ENCODE measurements around the gene JUN. TPM values are rescaled to one million over a fixed set of nuclear protein-coding genes. Genes with fewer than 3 reads are reported as not detected.
A peak's percentile ranks its signal among the peaks of the same experiment; 100 is the strongest.

Gene JUN
- total and polyA plus RNA-seq, 4 donors: 31.3 to 275 (median 108) TPM

DNA sequence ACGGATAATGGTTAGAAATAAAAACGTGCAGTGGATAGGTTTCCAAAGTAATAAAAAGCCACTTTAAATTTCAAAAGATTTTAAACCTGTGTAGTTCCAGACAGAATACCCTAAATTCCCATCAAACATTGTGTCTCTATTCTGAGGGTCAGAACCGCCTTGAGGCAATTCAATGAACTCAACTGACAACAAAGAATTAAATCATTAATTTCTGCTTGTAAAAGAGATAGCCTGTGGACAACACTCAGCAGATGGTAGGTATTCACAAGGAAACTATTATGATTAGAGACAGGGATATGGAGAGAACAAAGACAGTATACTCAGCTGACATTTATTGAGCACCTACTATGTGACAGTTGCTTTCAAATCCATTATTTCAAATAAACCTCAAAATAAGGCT is 35.1 kb upstream of the JUN start:
- intact Hi-C loops (cut with DNase I): loop anchor here (5.0 to 10.0 kb wide), 3 partner anchors 63 to 86 kb away; no protein-coding TSS in a partner anchor
- H3K9me3 ChIP-seq (ENCODE audit: control insufficient read depth, low read length): no peaks in the 10 kb centered on the region
- no peaks in the 10 kb centered on the region for H3K36me3 ChIP-seq (ENCODE audit: control insufficient read depth in 1 of 2, insufficient read depth in 2 of 2, low read length in 1 of 2)
- ATAC-seq (ENCODE audit: low FRiP score) (no peak), DNase-seq (no peak)
- no peak overlapping the region for H3K4me3 ChIP-seq (ENCODE audit: low read length in 2 of 2)
- WGBS, 2 donors: 50 to 51% methylated on average over 3 of the region's 3 CpGs
- no peak overlapping the region for H3K27ac ChIP-seq (ENCODE audit: low read depth in 1 of 2, low read length in 2 of 2)
- H3K4me1 ChIP-seq (ENCODE audit: control insufficient read depth in 1 of 2, insufficient read depth in 2 of 2, low read length in 2 of 2): no peaks in the 10 kb centered on the region
- no peaks in the 10 kb centered on the region for H3K27me3 ChIP-seq (ENCODE audit: control insufficient read depth in 1 of 2, insufficient read depth in 2 of 2, low read length in 1 of 2)

DNA sequence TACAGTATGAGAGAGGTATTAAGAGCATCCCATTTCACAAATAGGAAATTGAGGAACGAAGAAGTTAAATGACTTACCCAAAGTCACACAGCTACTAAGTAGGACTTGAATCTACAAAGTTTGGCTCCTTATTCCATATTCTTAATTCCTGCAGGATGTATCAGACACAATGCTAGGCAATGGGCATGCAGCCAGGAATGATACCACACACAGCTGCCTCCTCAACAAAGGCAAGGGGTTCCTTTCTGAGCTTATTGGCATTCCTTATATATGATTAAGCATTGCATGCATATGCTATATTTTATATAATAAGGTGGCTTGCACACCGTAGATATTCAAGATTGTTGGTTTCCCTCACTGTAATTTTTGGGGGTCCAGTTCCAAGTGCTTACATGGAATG is 34.2 kb upstream of the JUN start:
- H3K27ac ChIP-seq (ENCODE audit: low read depth in 1 of 2, low read length in 2 of 2): no peak overlapping the region
- DNase-seq: no peak
- no peaks in the 10 kb centered on the region for H3K4me1 ChIP-seq (ENCODE audit: control insufficient read depth in 1 of 2, insufficient read depth in 2 of 2, low read length in 2 of 2)
- no peak for ATAC-seq (ENCODE audit: low FRiP score)
- H3K36me3 ChIP-seq (ENCODE audit: control insufficient read depth in 1 of 2, insufficient read depth in 2 of 2, low read length in 1 of 2): no peaks in the 10 kb centered on the region
- no peaks in the 10 kb centered on the region for H3K9me3 ChIP-seq (ENCODE audit: control insufficient read depth, low read length)
- intact Hi-C loops (cut with DNase I): loop anchor here (5.0 to 10.0 kb wide), 3 partner anchors 64 to 87 kb away; no protein-coding TSS in a partner anchor
- H3K27me3 ChIP-seq (ENCODE audit: control insufficient read depth in 1 of 2, insufficient read depth in 2 of 2, low read length in 1 of 2): no peaks in the 10 kb centered on the region
- no peak overlapping the region for H3K4me3 ChIP-seq (ENCODE audit: low read length in 2 of 2)
- WGBS, 2 donors: 90% methylated on average over 2 of the region's 2 CpGs

GRCh38 chr1:58816747-58817221 is 32.9 kb upstream of the JUN start:
- no peak for ATAC-seq (ENCODE audit: low FRiP score)
- Histone ChIP-seq H3K9me3 (ENCODE audit: control insufficient read depth, low read length) (no peaks in the 10 kb centered on the region), H3K36me3 (ENCODE audit: control insufficient read depth in 1 of 2, insufficient read depth in 2 of 2, low read length in 1 of 2) (no peaks in the 10 kb centered on the region), H3K4me1 (ENCODE audit: control insufficient read depth in 1 of 2, insufficient read depth in 2 of 2, low read length in 2 of 2) (no peaks in the 10 kb centered on the region), H3K27me3 (ENCODE audit: control insufficient read depth in 1 of 2, insufficient read depth in 2 of 2, low read length in 1 of 2) (no peaks in the 10 kb centered on the region), H3K27ac (ENCODE audit: low read depth in 1 of 2, low read length in 2 of 2) (peak overlapping the region; percentile 94), H3K4me3 (ENCODE audit: low read length in 2 of 2) (peak overlapping the region; percentile 39 to 49)
- intact Hi-C loops (cut with DNase I): loop anchor here (1.0 to 10.0 kb wide), 5 partner anchors 32 to 88 kb away; no protein-coding TSS in a partner anchor
- DNase-seq: no peak
- WGBS, 2 donors: 9 to 11% methylated on average over 4 of the region's 4 CpGs

- Histone ChIP-seq H3K4me3 (ENCODE audit: low read length in 2 of 2) (peak overlapping the region; percentile 57 to 68), H3K4me1 (ENCODE audit: control insufficient read depth in 1 of 2, insufficient read depth in 2 of 2, low read length in 2 of 2) (no peaks in the 10 kb centered on the region)
- WGBS, 2 donors: 0 to 1% methylated on average over 32 to 49 of the region's 49 CpGs
These were observed 32.4 kb upstream of the JUN start for GRCh38 chr1:58816072-58816746.

GRCh38 chr1:58815686-58816071 is 31.8 kb upstream of the JUN start:
- H3K27me3 ChIP-seq (ENCODE audit: control insufficient read depth in 1 of 2, insufficient read depth in 2 of 2, low read length in 1 of 2): no peaks in the 10 kb centered on the region
- peak; percentile 19 for ATAC-seq (ENCODE audit: low FRiP score)
- peak overlapping the region; percentile 57 to 68 for H3K4me3 ChIP-seq (ENCODE audit: low read length in 2 of 2)
- 0 to 1% methylated on average over 13 of the region's 13 CpGs for WGBS, 2 donors
- intact Hi-C loops (cut with DNase I): loop anchor here (1.0 to 10.0 kb wide), 7 partner anchors 27 to 89 kb away; partner anchors contain the start of gene JUN (in 1 of the 2)
- peak overlapping the region; percentile 58 to 93 for H3K27ac ChIP-seq (ENCODE audit: low read depth in 1 of 2, low read length in 2 of 2)
- H3K4me1 ChIP-seq (ENCODE audit: control insufficient read depth in 1 of 2, insufficient read depth in 2 of 2, low read length in 2 of 2): no peaks in the 10 kb centered on the region
- no peak for DNase-seq
- no peaks in the 10 kb centered on the region for H3K9me3 ChIP-seq (ENCODE audit: control insufficient read depth, low read length)
- no peaks in the 10 kb centered on the region for H3K36me3 ChIP-seq (ENCODE audit: control insufficient read depth in 1 of 2, insufficient read depth in 2 of 2, low read length in 1 of 2)

More at GRCh38 chr1:58816072-58816746, 32.4 kb upstream of the JUN start:
- DNase-seq (peak; percentile 96 to 97), ATAC-seq (ENCODE audit: low FRiP score) (peak; percentile 94)
- intact Hi-C loops (cut with DNase I): loop anchor here (1.0 to 10.0 kb wide), 5 partner anchors 33 to 89 kb away; no protein-coding TSS in a partner anchor
- no peaks in the 10 kb centered on the region for H3K36me3 ChIP-seq (ENCODE audit: control insufficient read depth in 1 of 2, insufficient read depth in 2 of 2, low read length in 1 of 2)
- H3K27ac ChIP-seq (ENCODE audit: low read depth in 1 of 2, low read length in 2 of 2): peak overlapping the region; percentile 94
- no peaks in the 10 kb centered on the region for H3K9me3 ChIP-seq (ENCODE audit: control insufficient read depth, low read length)
- H3K27me3 ChIP-seq (ENCODE audit: control insufficient read depth in 1 of 2, insufficient read depth in 2 of 2, low read length in 1 of 2): no peaks in the 10 kb centered on the region

GRCh38 chr1:58815069-58815685 is 31.3 kb upstream of the JUN start:
- Histone ChIP-seq H3K4me1 (ENCODE audit: control insufficient read depth in 1 of 2, insufficient read depth in 2 of 2, low read length in 2 of 2) (no peaks in the 10 kb centered on the region), H3K9me3 (ENCODE audit: control insufficient read depth, low read length) (no peaks in the 10 kb centered on the region), H3K27me3 (ENCODE audit: control insufficient read depth in 1 of 2, insufficient read depth in 2 of 2, low read length in 1 of 2) (no peaks in the 10 kb centered on the region), H3K36me3 (ENCODE audit: control insufficient read depth in 1 of 2, insufficient read depth in 2 of 2, low read length in 1 of 2) (no peaks in the 10 kb centered on the region), H3K27ac (ENCODE audit: low read depth in 1 of 2, low read length in 2 of 2) (peak overlapping the region; percentile 58 to 93), H3K4me3 (ENCODE audit: low read length in 2 of 2) (peak overlapping the region; percentile 57 to 68)
- WGBS, 2 donors: 4 to 5% methylated on average over 36 of the region's 36 CpGs
- DNase-seq (peak; percentile 92 to 95), ATAC-seq (ENCODE audit: low FRiP score) (peak; percentile 90)
- intact Hi-C loops (cut with DNase I): loop anchor here (2.0 to 10.0 kb wide), 5 partner anchors 26 to 90 kb away; partner anchors contain the start of gene JUN (in 1 of the 2)

GRCh38 chr1:58814251-58815068 is 30.6 kb upstream of the JUN start:
- Histone ChIP-seq H3K4me3 (ENCODE audit: low read length in 2 of 2) (no peak overlapping the region), H3K27me3 (ENCODE audit: control insufficient read depth in 1 of 2, insufficient read depth in 2 of 2, low read length in 1 of 2) (no peaks in the 10 kb centered on the region), H3K27ac (ENCODE audit: low read depth in 1 of 2, low read length in 2 of 2) (peak overlapping the region in 1 of 2 donors; percentile 82), H3K36me3 (ENCODE audit: control insufficient read depth in 1 of 2, insufficient read depth in 2 of 2, low read length in 1 of 2) (no peaks in the 10 kb centered on the region), H3K9me3 (ENCODE audit: control insufficient read depth, low read length) (no peaks in the 10 kb centered on the region), H3K4me1 (ENCODE audit: control insufficient read depth in 1 of 2, insufficient read depth in 2 of 2, low read length in 2 of 2) (no peaks in the 10 kb centered on the region)
- DNase-seq (peak; percentile 65 to 84), ATAC-seq (ENCODE audit: low FRiP score) (peak; percentile 8)
- 81 to 86% methylated on average over 45 of the region's 45 CpGs for WGBS, 2 donors
- intact Hi-C loops (cut with DNase I): loop anchor here (2.0 to 10.0 kb wide), 5 partner anchors 26 to 90 kb away; partner anchors contain the start of gene JUN (in 1 of the 2)

- Histone ChIP-seq H3K4me1 (ENCODE audit: control insufficient read depth in 1 of 2, insufficient read depth in 2 of 2, low read length in 2 of 2) (no peaks in the 10 kb centered on the region), H3K36me3 (ENCODE audit: control insufficient read depth in 1 of 2, insufficient read depth in 2 of 2, low read length in 1 of 2) (no peaks in the 10 kb centered on the region), H3K27ac (ENCODE audit: low read depth in 1 of 2, low read length in 2 of 2) (peak overlapping the region; percentile 49 to 55), H3K9me3 (ENCODE audit: control insufficient read depth, low read length) (no peaks in the 10 kb centered on the region), H3K4me3 (ENCODE audit: low read length in 2 of 2) (no peak overlapping the region), H3K27me3 (ENCODE audit: control insufficient read depth in 1 of 2, insufficient read depth in 2 of 2, low read length in 1 of 2) (no peaks in the 10 kb centered on the region)
- DNase-seq (no peak), ATAC-seq (ENCODE audit: low FRiP score) (no peak)
- intact Hi-C loops (cut with DNase I): loop anchor here (2.0 to 10.0 kb wide), 3 partner anchors 25 to 91 kb away; partner anchors contain the start of gene JUN (in 1 of the 2)
- WGBS, 2 donors: 68 to 73% methylated on average over 7 of the region's 7 CpGs
These were observed 30.0 kb upstream of the JUN start for GRCh38 chr1:58813801-58814200.

Measured in aorta (tissue), 5 donors.